MCF 10A (cell line): ENCODE data around the gene FAM161A. TPM values are rescaled to one million over a fixed set of nuclear protein-coding genes. Genes with fewer than 3 reads are reported as not detected.
"Not testable (repeated sequence)": the region's sequence is repeated elsewhere in the genome, so short reads cannot be mapped to it uniquely, and the experiment has no call there.

ENCODE experiments used
- BruUV-seq: library from RNA; stranded (reverse); fragments of 400-500 nt; replicated peaks from 2 replicates; lab custom pipeline; 2021; lab: Mats Ljungman, UMichigan
- CTCF ChIA-PET: fragments of 300-600 bp; sonication (Branson Sonifier 250); formaldehyde crosslinking; extraction: SDS; loops from one replicate; lab custom pipeline; 2021; ENCODE audit warnings: antibody characterized with exemption, inconsistent platforms; lab: Yijun Ruan, JAX
- POLR2A ChIA-PET: fragments of 300-600, 350-650 bp; sonication (Branson Sonifier 250); formaldehyde crosslinking; extraction: SDS; loops from one replicate; lab custom pipeline; 2020; ENCODE audit warnings: antibody characterized with exemption, inconsistent platforms; lab: Yijun Ruan, JAX
- DNase-seq: peaks from one replicate; pipeline ENCODE4 v3.0.0-alpha.2; 2018; ENCODE audit not compliant: unreplicated experiment
- H3K27ac Mint-ChIP-seq: one replicate; pipeline ENCODE4 v1.8.0; 2022; ENCODE audit warnings: mild to moderate bottlenecking, low read depth, mixed read lengths; ENCODE audit not compliant: unreplicated experiment
- H3K27me3 Mint-ChIP-seq: one replicate; pipeline ENCODE4 v1.8.0; 2022; ENCODE audit warnings: mixed read lengths; ENCODE audit not compliant: insufficient read depth, unreplicated experiment
- H3K36me3 Mint-ChIP-seq: one replicate; pipeline ENCODE4 v1.8.0; 2022; ENCODE audit warnings: mild to moderate bottlenecking, moderate library complexity, mixed read lengths; ENCODE audit not compliant: insufficient read depth, unreplicated experiment
- H3K4me1 Mint-ChIP-seq: one replicate; pipeline ENCODE4 v1.8.0; 2022; ENCODE audit warnings: mixed read lengths; ENCODE audit not compliant: insufficient read depth, unreplicated experiment
- H3K4me3 Mint-ChIP-seq: one replicate; pipeline ENCODE4 v1.8.0; 2022; ENCODE audit warnings: mild to moderate bottlenecking, moderate library complexity, mixed read lengths; ENCODE audit not compliant: unreplicated experiment
- H3K9me3 Mint-ChIP-seq: one replicate; pipeline ENCODE4 v1.8.0; 2022; ENCODE audit warnings: mixed read lengths; ENCODE audit not compliant: unreplicated experiment
- intact Hi-C: fragments of 100-400 bp; cut with micrococcal nuclease; formaldehyde crosslinking; loops from 2 replicates; pipeline ENCODE4 v1.14.1; 2022
- total RNA-seq: library from RNA; stranded (reverse); gene quantifications from 2 replicates; pipeline ENCODE4 v1.2.3, GENCODE V29; 2022
- TF ChIP-seq, protein P1 (sequence below): fragments of 200-600 bp; IDR thresholded peaks from one replicate; pipeline ENCODE4 v1.8.0; 2022; ENCODE audit warnings: antibody characterized with exemption, mild to moderate bottlenecking; ENCODE audit not compliant: unreplicated experiment

The FAM161A gene
- total RNA-seq, 1 experiment from 2014 or later, result 1.7 TPM

- BruUV-seq, result no TSS peak
- H3K4me1 Mint-ChIP-seq, result peaks cover 6% of the 10 kb centered on the region
- CTCF ChIA-PET, result interaction anchor here (1.1 kb wide), 1 partner anchor 88 kb away, joined by 7 read pairs; no protein-coding TSS in a partner anchor
- no peak for DNase-seq
- H3K36me3 Mint-ChIP-seq, result no peaks in the 10 kb centered on the region
- intact Hi-C loops, result no loop called here
- no peaks in the 10 kb centered on the region for H3K27me3 Mint-ChIP-seq
- TF ChIP-seq, protein P1, sequence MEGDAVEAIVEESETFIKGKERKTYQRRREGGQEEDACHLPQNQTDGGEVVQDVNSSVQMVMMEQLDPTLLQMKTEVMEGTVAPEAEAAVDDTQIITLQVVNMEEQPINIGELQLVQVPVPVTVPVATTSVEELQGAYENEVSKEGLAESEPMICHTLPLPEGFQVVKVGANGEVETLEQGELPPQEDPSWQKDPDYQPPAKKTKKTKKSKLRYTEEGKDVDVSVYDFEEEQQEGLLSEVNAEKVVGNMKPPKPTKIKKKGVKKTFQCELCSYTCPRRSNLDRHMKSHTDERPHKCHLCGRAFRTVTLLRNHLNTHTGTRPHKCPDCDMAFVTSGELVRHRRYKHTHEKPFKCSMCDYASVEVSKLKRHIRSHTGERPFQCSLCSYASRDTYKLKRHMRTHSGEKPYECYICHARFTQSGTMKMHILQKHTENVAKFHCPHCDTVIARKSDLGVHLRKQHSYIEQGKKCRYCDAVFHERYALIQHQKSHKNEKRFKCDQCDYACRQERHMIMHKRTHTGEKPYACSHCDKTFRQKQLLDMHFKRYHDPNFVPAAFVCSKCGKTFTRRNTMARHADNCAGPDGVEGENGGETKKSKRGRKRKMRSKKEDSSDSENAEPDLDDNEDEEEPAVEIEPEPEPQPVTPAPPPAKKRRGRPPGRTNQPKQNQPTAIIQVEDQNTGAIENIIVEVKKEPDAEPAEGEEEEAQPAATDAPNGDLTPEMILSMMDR, result no peak
- no peaks in the 10 kb centered on the region for H3K9me3 Mint-ChIP-seq
- POLR2A ChIA-PET, result interaction anchor here (0.6 to 3.8 kb wide), 14 partner anchors 8 to 383 kb away, joined by 3 to 33 read pairs (median 7); partner anchors contain the start of genes COMMD1 and XPO1
- peak overlapping the region; percentile 93 for H3K4me3 Mint-ChIP-seq
- peak overlapping the region; percentile 81 for H3K27ac Mint-ChIP-seq
Observed at GRCh38 chr2:61855318-61855613, 1.4 kb upstream of the FAM161A start.

DNA sequence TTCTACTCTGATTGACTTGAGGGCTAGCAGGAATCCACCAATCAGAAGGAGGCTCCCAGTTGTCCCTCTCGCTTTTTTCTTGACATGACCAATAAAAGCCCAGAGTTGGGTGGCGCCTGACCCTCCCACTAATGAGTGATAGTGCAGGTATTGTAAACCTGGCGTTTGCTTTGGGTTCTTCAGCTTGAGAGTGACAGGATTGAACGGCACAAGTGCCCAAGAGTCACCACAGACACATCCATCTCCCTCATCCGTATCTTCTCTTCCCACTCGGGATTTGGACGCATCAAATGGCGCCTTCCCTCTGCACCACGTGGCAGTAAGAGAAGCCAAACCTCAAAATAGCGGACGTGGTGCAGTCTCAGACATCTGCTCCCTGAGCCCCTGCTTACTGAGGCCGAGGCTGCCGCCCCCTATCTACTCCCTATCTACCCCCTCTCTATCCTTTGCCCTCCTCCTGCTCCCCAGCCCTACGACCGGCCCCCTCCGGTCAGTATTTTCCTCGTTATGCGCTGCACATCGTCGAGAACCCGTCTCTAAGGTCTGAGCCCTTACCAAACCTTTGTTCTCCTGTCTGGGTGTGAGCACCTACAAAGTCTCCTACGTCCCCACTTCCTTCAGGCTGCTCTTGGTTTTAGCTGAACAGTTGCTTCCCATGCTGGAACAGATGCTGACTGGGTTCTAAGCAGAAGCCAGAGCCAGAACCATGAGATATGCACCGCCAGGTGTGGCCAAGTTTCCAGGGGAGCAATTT, 881 bp upstream of the FAM161A start:
- TF ChIP-seq, protein P1, result no peak
- peak overlapping the region; percentile 81 for H3K27ac Mint-ChIP-seq
- peaks cover 6% of the 10 kb centered on the region for H3K4me1 Mint-ChIP-seq
- H3K9me3 Mint-ChIP-seq, result no peaks in the 10 kb centered on the region
- H3K36me3 Mint-ChIP-seq, result no peaks in the 10 kb centered on the region
- POLR2A ChIA-PET, result interaction anchor here (0.6 to 3.8 kb wide), 18 partner anchors 8 to 770 kb away, joined by 3 to 33 read pairs (median 6); partner anchors contain the start of genes COMMD1 and XPO1
- intact Hi-C loops, result loop anchor here (5.0 kb wide), 1 partner anchor 92 kb away; no protein-coding TSS in a partner anchor
- peak overlapping the region; percentile 93 for H3K4me3 Mint-ChIP-seq
- CTCF ChIA-PET, result interaction anchor here (1.0 to 1.1 kb wide), 2 partner anchors 51 to 87 kb away, joined by 4 to 7 read pairs; partner anchors contain the start of gene COMMD1
- no peaks in the 10 kb centered on the region for H3K27me3 Mint-ChIP-seq
- TSS peak; percentile 39 for BruUV-seq
- DNase-seq, result peak; percentile 98

GRCh38 chr2:61853086-61853846, 594 bp downstream of the FAM161A start:
- peaks cover 6% of the 10 kb centered on the region for H3K4me1 Mint-ChIP-seq
- peak; percentile 7 for DNase-seq
- peak overlapping the region; percentile 81 for H3K27ac Mint-ChIP-seq
- no peaks in the 10 kb centered on the region for H3K9me3 Mint-ChIP-seq
- TF ChIP-seq, protein P1, result no peak
- H3K4me3 Mint-ChIP-seq, result peak overlapping the region; percentile 93
- ChIA-PET CTCF (interaction anchor here (0.5 to 1.0 kb wide), 3 partner anchors 52 to 64 kb away, joined by 3 to 6 read pairs (median 4); partner anchors contain the start of gene COMMD1), POLR2A (interaction anchor here (0.7 to 3.8 kb wide), 16 partner anchors 8 to 646 kb away, joined by 3 to 33 read pairs (median 4); partner anchors contain the start of genes COMMD1 and XPO1)
- intact Hi-C loops, result loop anchor here (5.0 kb wide), 1 partner anchor 91 kb away; no protein-coding TSS in a partner anchor
- H3K36me3 Mint-ChIP-seq, result no peaks in the 10 kb centered on the region
- BruUV-seq, result no TSS peak
- H3K27me3 Mint-ChIP-seq, result no peaks in the 10 kb centered on the region

GRCh38 chr2:61851270-61851669, 2.6 kb downstream of the FAM161A start:
- H3K9me3 Mint-ChIP-seq, DNase-seq, H3K27me3 Mint-ChIP-seq, H3K4me3 Mint-ChIP-seq, H3K36me3 Mint-ChIP-seq, H3K4me1 Mint-ChIP-seq, CTCF ChIA-PET, BruUV-seq, H3K27ac Mint-ChIP-seq: not testable (repeated sequence)
- intact Hi-C loops, result loop anchor here (5.0 kb wide), 1 partner anchor 89 kb away; no protein-coding TSS in a partner anchor
- POLR2A ChIA-PET, result interaction anchor here (0.8 to 1.4 kb wide), 2 partner anchors 87 to 313 kb away, joined by 3 to 4 read pairs; partner anchors contain the start of gene XPO1
